NCI-H2081 treated with DMSO at 0.1 percent for 48 hours (cell line): ENCODE results near the gene PNPLA7.
"Not testable (repeated sequence)": the region's sequence is repeated elsewhere in the genome, so short reads cannot be mapped to it uniquely, and the experiment has no call there.

Experiments used
- DNase-seq: peaks from one replicate; lab custom pipeline; 2025; lab: John Stamatoyannopoulos, UW

Gene PNPLA7

GRCh38 chr9:137417161-137418021 lies 132.8 kb downstream of the PNPLA7 start:
- DNase-seq: no peak

DNA sequence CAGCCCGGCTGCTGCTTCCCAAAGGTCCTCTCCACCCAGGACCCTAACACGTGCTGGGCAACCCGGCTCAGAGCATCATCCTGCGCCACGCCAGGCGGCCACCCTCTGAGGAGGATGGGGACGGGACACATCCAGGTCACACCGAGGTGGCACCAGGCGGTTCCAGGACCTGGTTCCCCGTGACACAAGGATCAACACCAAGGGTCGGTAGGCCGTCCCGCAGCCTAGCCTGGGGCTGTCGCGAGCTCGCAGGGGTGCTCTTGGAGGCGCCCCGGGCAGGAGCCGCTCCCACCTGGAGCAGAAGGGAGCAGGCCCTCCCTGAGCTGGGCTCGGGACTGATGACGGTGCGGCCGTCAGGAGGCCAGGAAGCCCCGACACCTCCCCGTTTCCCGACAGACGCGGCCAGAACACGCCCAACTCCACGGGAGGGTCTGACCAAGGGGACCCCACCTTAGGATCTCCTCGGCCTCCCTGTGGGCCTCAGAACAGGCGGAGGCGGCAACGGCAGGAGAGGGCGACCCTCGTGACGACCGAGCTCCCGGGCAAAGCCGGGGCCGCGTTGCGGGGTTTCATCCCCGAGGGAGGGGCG lies 133.5 kb downstream of the PNPLA7 start:
- no peak for DNase-seq

- no peak for DNase-seq
Measured at GRCh38 chr9:137416006-137416562, 134.1 kb downstream of the PNPLA7 start.

DNA sequence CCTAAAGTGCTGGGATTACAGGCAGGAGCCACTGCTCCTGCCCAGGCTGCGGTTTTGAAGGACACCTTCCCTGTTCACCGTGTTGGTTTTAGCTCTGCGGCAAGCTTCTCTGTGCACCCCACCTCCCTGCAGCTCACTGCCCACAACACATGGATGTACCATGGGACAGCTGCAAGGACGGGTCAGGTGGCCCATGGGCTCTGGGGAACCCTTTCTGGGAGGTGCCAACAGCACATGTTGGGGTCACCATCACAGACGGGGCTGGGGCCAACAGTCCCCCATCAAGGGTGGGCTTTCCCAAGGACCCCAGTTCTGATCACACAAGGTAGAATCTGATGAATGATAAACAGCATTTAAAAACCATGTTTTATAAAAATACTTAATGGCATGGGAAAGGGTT lies 134.8 kb downstream of the PNPLA7 start:
- no peak for DNase-seq

DNA sequence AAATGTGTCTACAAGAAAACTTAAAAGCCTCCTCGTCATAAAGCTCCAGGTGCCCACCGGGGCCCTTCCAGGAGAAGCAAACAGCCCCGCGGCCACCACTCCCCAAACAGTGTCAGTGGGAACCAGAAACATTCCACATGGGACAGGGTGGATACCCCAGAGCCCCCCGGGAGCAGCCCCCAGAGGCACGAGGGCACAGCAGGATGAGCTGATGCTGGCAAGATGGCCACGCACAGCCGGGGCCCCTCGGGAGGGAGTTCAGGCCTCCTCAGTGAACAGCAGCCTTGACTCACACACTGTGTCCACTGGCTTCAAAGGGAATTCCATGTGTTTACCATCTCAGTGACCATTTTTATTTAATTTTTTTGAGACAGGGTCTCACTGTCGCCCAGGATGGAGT lies 137.8 kb downstream of the PNPLA7 start:
- no peak for DNase-seq

DNA sequence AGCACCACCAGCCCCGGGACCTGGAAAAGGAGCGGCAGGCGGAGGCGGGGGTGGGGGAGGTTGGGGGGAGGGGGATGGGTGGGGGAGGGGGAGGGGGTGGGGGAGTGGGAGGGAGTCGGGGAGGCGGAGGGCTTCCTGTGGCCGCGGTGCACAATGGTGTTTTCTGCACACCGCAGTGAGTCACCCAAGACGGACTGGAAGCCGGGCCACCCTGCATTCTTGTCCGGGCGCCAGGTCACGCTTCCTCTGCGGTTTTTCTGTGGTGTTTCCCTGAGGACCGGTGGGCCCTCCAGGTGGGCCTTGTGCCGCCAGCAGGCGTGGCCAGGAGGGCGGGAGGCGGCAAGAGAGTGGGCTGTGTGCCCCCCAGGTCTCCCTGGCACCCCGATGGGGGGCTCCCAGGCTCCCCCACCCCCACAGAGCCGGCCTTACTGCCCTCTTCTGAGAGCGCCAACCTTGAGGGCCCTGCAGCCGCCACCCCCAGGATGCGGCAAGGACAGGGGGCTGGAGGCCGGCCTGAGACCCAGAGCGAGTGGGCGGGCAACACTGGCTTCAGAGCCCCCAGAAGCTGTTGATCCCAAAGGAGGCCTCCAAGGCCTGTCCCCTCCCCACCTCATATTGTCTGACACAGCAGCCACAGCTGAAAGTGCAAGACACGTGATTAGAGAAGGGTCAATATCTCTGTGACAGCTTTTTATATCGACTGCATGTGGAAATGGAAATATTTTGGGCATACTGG lies 138.4 kb downstream of the PNPLA7 start:
- no peak for DNase-seq

GRCh38 chr9:137411260-137411644 lies 138.9 kb downstream of the PNPLA7 start:
- DNase-seq: no peak

- DNase-seq: no peak
Measured at GRCh38 chr9:137410891-137411249, 139.3 kb downstream of the PNPLA7 start.

GRCh38 chr9:137410236-137410890 lies 139.8 kb downstream of the PNPLA7 start:
- DNase-seq: not testable (repeated sequence)
